KMS-11 (cell line): ENCODE results near the gene PPM1N.

ENCODE experiments used
- H2AFZ ChIP-seq: fragments of 200-600 bp; sonication (generic); 2 replicates; pipeline ENCODE4 v1.6.1; 2016; ENCODE audit warnings: antibody characterized with exemption, mixed run types, low read depth
- H3K27ac ChIP-seq: fragments of 200-600 bp; sonication (generic); 2 replicates; pipeline ENCODE4 v1.6.1; 2016; ENCODE audit warnings: mild to moderate bottlenecking, mixed run types
- H3K27me3 ChIP-seq: fragments of 200-600 bp; sonication (generic); 2 replicates; pipeline ENCODE4 v1.6.1; 2017; ENCODE audit warnings: mild to moderate bottlenecking, low read depth, mixed run types, moderate library complexity; ENCODE audit not compliant: insufficient read depth
- H3K36me3 ChIP-seq: fragments of 200-600 bp; sonication (generic); 2 replicates; pipeline ENCODE4 v1.6.1; 2017; ENCODE audit warnings: mild to moderate bottlenecking, mixed run types; ENCODE audit not compliant: insufficient read depth
- H3K4me1 ChIP-seq: fragments of 200-600 bp; sonication (generic); 2 replicates; pipeline ENCODE4 v1.6.1; 2016; ENCODE audit warnings: mild to moderate bottlenecking, low read depth, mixed run types; ENCODE audit not compliant: poor library complexity, severe bottlenecking
- H3K4me2 ChIP-seq: fragments of 200-600 bp; sonication (generic); 2 replicates; pipeline ENCODE4 v1.7.0; 2016; ENCODE audit warnings: mild to moderate bottlenecking, mixed run types
- H3K4me3 ChIP-seq: fragments of 200-600 bp; sonication (generic); IDR thresholded peaks from 2 replicates; pipeline ENCODE4 v1.6.1; 2017; ENCODE audit warnings: low read depth, low read length, mixed read lengths; ENCODE audit not compliant: insufficient read depth
- H3K79me2 ChIP-seq: fragments of 200-600 bp; sonication (generic); 2 replicates; pipeline ENCODE4 v1.6.1; 2016; ENCODE audit warnings: low read depth, mixed run types; ENCODE audit not compliant: insufficient read depth
- H3K9ac ChIP-seq: fragments of 200-600 bp; sonication (generic); 2 replicates; pipeline ENCODE4 v1.6.1; 2016; ENCODE audit warnings: mild to moderate bottlenecking, mixed run types
- H4K20me1 ChIP-seq: fragments of 200-600 bp; sonication (generic); 2 replicates; pipeline ENCODE4 v1.6.1; 2016; ENCODE audit warnings: mild to moderate bottlenecking, mixed run types; ENCODE audit not compliant: insufficient read depth
- TF ChIP-seq, protein P1 (sequence below): fragments of 200-600 bp; sonication (generic); conservative IDR thresholded peaks from 2 replicates; pipeline ENCODE4 v1.6.1; 2017; ENCODE audit warnings: low read depth, mild to moderate bottlenecking, antibody characterized with exemption, low read length, moderate library complexity, mixed read lengths

PPM1N gene

DNA sequence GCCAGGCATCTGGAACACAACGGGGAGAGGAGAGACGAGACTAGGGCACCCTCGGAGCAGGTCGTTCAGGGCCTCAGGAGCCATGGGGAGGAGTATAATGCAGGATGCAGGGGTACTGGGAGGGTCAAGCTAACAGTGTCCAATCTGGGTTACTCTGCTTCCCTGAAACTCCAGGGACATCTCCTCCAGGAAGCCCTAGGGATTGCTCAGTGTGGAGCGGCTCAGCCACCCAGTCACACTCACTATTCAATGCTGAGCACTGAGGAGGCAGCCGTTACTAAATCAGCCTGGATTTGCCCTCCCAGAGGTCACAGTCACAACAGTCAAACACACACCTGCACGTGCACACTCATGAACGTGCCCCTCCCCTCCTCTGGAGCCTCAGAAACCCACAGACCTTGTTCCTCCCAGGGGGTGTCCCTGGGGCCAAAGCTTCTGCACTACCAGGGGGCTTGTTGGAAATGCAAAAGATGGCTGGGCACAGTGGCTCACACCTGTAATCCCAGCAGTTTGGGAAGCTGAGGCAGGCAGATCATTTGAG, 37.4 kb upstream of the PPM1N start:
- no peaks in the 10 kb centered on the region for H3K36me3 ChIP-seq
- peaks cover 2% of the 10 kb centered on the region for H3K4me1 ChIP-seq
- H3K9ac ChIP-seq: no peak overlapping the region
- H3K27me3 ChIP-seq: peaks cover 8% of the 10 kb centered on the region; the same call in 1 of the 2 replicates
- no peaks in the 10 kb centered on the region for H3K79me2 ChIP-seq
- no peak overlapping the region for H3K27ac ChIP-seq
- no peak overlapping the region for H3K4me3 ChIP-seq
- TF ChIP-seq, protein P1, sequence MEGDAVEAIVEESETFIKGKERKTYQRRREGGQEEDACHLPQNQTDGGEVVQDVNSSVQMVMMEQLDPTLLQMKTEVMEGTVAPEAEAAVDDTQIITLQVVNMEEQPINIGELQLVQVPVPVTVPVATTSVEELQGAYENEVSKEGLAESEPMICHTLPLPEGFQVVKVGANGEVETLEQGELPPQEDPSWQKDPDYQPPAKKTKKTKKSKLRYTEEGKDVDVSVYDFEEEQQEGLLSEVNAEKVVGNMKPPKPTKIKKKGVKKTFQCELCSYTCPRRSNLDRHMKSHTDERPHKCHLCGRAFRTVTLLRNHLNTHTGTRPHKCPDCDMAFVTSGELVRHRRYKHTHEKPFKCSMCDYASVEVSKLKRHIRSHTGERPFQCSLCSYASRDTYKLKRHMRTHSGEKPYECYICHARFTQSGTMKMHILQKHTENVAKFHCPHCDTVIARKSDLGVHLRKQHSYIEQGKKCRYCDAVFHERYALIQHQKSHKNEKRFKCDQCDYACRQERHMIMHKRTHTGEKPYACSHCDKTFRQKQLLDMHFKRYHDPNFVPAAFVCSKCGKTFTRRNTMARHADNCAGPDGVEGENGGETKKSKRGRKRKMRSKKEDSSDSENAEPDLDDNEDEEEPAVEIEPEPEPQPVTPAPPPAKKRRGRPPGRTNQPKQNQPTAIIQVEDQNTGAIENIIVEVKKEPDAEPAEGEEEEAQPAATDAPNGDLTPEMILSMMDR: no peak
- no peaks in the 10 kb centered on the region for H4K20me1 ChIP-seq
- no peak overlapping the region for H2AFZ ChIP-seq
- no peak overlapping the region for H3K4me2 ChIP-seq

DNA sequence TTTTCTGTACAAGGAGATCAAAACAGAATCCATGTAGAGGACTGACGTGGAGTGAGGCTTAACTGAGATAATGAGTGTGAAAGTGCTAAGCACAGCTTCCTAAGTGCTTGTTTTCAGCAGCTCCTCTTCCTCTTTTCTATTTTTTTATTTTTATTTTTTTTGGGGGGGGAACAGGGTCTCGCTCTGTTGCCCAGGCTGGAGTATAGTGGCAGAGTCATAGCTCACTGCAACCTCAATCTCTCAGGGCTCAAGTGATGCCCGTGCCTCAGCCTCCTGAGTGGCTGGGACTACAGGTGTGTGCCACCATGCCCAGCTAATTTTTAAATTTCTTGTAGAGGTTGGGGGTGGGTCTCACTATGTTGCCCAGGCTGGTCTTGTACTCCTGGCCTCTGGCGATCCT, 36.1 kb upstream of the PPM1N start:
- Histone ChIP-seq H3K36me3 (no peaks in the 10 kb centered on the region), H3K4me2 (no peak overlapping the region), H3K9ac (no peak overlapping the region), H2AFZ (no peak overlapping the region), H3K27ac (no peak overlapping the region), H3K4me3 (no peak overlapping the region), H3K27me3 (peaks cover 13% of the 10 kb centered on the region; the same call in 1 of the 2 replicates), H3K4me1 (peaks cover 11% of the 10 kb centered on the region), H3K79me2 (no peaks in the 10 kb centered on the region), H4K20me1 (no peaks in the 10 kb centered on the region)
- TF ChIP-seq, protein P1: no peak

DNA sequence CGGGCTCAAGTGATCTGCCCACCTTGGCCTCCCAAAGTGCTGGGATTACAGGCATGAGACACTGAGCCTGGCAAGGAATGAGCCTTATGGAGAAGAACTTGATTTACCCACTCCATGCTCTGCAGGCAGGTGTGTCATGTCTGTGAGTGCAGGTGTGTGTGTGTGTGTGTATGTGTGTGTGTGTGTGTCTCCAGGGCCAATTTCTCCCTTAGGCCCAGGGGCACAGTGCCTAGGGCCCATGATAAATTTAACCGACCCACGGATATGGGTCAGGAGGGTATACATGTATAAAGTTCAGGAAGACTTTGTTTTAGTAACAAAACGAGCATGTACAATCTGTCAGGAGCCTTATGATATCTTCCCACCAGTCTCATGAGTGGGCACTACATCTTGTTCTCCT, 35.0 kb upstream of the PPM1N start:
- no peak overlapping the region for H3K4me3 ChIP-seq
- H3K36me3 ChIP-seq: no peaks in the 10 kb centered on the region
- no peak overlapping the region for H3K9ac ChIP-seq
- H3K27ac ChIP-seq: no peak overlapping the region
- H3K79me2 ChIP-seq: no peaks in the 10 kb centered on the region
- TF ChIP-seq, protein P1: no peak
- H3K4me2 ChIP-seq: no peak overlapping the region
- no peaks in the 10 kb centered on the region for H4K20me1 ChIP-seq
- peaks cover 14% of the 10 kb centered on the region; the same call in 1 of the 2 replicates for H3K27me3 ChIP-seq
- peaks cover 15% of the 10 kb centered on the region for H3K4me1 ChIP-seq
- H2AFZ ChIP-seq: no peak overlapping the region

DNA sequence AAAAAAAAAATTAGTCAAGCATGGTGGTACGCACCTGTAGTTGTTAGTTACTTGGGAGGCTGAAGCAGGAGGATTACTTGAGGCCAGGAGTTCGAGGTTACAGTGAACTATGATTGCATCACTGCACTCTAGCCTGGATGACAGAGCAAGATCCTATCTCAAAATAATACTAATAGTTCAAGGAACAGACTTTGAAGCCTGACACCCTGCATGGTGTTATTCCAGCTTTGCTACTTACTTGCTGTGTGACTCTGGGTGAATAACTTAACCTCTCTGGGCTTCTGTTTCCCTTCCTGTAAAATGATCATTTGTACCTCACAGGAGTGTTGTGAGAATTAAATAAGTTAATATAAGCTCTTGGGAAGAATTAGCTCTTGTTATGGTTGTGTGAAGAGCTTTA, 34.0 kb upstream of the PPM1N start:
- Histone ChIP-seq H3K27ac (no peak overlapping the region), H4K20me1 (no peaks in the 10 kb centered on the region), H3K4me2 (no peak overlapping the region), H3K4me1 (peaks cover 15% of the 10 kb centered on the region), H2AFZ (no peak overlapping the region), H3K79me2 (no peaks in the 10 kb centered on the region), H3K27me3 (peaks cover 14% of the 10 kb centered on the region; the same call in 1 of the 2 replicates), H3K9ac (no peak overlapping the region), H3K36me3 (no peaks in the 10 kb centered on the region), H3K4me3 (no peak overlapping the region)
- TF ChIP-seq, protein P1: no peak
